Activated T-cell treated with anti-CD3 and anti-CD28 coated beads, Interleukin-2, amount 50 U/mL, for 1 hour (primary cell): ENCODE data around the gene PYGO2.
"Not testable (repeated sequence)": the region's sequence is repeated elsewhere in the genome, so short reads cannot be mapped to it uniquely, and the experiment has no call there.

ENCODE experiments used
- DNase-seq: peaks from one replicate; pipeline ENCODE4 v3.0.0-alpha.2; 2020

The PYGO2 gene

DNA sequence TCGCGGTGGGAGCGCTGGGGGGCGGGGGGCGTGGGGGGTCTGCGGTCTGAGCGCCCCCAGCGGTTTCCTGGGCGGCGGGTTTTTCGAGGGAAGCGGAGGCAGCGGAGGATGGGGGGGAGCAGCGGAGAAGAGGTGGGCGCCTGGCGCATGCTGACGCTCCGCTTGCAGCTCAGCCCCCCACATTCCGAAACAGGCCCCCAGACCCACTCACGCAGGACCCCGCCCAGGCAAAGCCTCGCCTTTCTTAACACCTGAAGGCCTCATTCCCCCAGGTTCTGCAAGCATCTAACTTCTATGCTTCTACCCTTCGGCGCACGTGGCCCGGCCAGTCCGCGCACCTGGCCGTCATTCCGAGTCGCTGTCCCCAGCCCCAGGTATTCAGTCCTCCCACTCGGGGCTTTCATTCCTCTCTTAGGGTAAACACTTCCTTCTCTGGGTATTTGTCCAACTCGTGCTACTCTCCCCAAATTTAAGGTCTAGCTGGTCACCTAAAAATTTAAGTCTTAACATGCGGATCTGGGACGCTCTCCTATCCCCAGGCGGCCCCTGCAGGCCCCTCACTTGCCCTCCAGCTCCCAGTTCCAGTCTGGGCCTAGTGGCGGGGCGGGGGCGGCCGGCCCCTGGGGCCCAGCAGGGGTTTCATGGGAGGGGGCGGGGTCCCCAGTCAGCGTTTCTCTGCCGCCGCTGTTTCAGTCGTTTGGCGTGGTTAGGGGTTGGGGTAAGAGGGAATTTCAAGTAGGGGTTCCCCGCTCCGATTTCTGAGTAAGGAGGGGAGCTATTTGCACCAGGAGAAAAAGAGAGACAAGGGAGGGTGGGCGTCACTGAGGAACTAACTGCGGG lies 38.2 kb upstream of the PYGO2 start:
- DNase-seq, result peak; percentile 48

DNA sequence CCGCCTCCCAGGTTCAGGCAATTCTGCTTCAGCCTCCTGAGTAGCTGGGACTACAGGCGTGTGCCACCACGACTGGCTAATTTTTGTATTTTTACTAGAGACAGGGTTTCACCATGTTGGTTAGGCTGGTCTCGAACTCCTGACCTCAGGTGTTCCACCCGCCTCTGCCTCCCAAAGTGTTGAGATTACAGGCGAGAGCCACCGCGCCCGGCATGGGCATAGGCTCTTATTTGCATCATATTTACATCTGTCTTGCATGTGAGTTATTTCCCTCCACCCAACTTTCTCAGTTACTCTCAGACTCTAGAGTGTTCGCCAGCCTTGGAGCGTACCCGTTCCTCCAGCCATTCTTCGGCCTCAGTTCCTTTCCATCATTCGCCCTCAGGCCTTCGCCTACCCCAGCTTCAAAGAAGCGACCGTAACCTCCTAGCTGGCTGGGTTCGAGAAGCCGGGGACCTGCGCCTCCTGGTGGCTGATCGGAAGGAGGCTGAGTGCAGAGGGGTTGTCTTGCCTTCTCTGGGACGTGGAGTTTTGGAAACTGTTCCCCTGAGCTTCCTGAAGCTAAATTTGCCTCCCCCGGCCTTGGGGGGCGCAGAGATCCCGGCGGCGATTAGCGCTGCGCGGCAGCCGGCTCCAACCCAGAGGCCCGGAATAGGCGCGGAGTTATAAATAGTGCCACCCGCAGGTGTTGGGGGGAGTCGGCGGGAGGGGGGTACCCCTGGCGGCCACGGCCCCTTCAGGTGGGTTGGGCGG lies 37.4 kb upstream of the PYGO2 start:
- DNase-seq, result peak; percentile 77

DNA sequence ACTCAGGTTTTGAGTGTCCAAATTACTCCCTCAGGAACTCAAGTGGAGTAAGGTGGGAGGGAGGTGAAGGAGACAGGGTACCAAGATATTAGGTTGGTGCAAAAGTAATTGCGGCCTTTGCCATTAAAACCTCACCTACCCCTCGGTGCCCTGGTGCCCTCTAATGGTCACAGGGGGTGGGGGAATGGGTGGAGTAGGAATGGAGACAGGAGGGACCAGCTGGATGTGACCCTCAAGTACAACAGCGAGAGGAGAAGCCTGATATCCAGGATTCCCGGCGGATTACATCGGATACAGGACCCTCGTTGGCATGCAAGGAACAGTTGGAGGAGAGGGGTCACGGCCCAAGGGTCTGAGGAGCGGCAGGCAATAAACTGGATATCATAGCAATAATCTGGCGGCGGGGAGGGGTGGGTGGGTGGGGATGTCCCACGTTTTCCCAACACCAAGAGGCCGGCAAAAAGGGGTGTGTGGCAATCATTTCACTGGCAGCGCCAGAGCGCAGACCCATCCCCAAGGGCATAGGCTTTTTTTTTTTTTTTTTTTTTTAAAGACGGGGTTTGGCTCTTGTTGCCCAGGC lies 36.7 kb upstream of the PYGO2 start:
- DNase-seq, result no peak

DNA sequence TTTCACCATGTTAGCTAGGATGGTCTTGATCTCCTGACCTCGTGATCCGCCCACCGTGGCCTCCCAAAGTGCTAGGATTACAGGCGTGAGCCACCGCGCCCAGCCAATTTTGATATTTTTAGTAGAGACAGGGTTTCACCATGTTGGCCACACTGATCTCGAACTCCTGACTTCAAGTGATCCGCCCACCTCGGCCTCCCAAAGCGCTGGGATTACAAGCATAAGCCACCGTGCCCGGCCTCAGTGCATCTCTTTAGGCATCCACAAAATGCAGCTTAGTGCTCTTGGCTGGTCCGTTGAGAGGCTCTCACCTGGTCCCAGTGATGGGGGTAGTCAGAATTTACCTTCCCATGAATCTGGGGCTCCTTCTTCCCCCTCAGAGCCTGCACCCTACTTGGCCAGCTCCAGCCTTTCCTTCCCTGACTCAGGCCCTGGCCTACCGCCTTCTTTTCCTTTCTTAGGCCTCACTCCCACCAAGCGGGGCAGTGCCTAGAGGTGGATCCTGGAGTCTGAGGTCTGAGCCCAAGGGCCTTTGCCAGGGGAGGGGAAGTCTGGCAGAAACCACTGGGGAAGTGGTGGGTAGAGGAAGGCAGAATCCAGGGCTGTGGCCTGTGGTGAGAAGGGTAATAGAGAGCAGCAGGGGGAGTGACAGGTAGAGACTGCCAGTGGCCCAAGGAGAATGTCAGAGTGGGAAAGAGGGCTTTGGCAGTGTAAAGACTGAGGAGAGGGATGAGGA lies 35.6 kb upstream of the PYGO2 start:
- no peak for DNase-seq

DNA sequence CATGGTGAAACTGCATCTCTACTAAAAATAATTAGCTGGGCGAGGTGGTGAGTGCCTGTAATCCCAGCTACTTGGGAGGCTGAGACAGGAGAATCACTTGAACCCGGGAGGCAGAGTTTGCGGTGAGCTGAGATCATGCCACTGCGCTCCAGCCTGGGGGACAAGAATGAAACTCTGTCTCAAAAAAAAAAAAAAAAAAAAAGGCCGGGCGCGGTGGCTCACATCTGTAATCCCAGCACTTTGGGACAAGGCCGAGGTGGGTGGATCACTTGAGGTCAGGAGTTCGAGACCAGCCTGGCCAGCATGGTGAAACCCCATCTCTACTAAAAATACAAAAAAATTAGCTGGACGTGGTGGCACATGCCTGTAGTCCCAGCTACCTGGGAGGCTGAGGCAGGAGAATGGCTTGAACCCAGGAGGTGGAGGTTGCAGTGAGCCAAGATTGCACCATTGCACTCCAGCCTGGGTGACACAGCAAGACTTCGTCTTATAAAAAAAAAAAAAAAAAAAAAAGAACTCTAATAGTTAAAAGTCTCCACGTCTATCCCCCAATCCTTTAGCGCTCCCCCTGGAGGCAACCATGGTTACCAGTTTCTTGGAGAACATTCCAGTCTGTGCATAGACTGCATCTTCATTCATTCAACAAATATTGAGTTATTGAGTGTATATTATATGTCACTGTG lies 33.9 kb upstream of the PYGO2 start:
- not testable (repeated sequence) for DNase-seq

DNA sequence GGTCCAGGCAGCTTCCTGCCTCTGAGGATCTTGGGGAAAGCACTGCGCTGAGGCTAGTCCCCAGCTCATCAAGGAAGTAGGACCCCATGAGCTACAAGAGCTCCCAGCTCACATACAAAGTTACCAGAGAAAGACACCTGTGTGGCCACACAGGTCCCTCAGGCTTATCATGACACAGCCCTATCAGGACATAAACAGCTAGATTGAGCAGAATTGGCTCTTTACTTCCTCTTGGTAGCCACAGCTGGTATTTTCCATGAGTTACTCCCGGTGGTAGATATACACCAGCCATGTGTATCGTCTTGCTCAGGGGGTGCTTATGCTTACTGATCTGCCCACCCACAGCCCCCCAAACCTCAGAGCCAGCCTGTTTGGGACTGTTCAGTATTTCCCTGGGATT lies 33.0 kb upstream of the PYGO2 start:
- DNase-seq, result no peak

DNA sequence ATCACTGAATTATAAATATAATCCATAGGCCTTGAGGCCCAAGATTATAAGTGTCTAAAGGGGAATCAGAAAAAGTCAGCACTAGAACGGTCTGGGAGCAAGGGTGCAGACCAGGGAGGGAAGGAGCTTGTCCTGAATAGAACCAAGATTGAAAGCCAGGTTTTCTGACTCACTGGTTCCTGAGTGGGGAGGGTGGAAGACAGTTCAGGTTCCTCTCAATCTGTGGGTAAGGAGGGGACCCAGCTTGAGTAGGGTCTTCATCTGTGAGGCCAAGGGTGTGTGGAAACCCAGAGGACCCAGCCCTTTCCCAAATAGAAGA lies 32.6 kb upstream of the PYGO2 start:
- DNase-seq, result no peak

DNA sequence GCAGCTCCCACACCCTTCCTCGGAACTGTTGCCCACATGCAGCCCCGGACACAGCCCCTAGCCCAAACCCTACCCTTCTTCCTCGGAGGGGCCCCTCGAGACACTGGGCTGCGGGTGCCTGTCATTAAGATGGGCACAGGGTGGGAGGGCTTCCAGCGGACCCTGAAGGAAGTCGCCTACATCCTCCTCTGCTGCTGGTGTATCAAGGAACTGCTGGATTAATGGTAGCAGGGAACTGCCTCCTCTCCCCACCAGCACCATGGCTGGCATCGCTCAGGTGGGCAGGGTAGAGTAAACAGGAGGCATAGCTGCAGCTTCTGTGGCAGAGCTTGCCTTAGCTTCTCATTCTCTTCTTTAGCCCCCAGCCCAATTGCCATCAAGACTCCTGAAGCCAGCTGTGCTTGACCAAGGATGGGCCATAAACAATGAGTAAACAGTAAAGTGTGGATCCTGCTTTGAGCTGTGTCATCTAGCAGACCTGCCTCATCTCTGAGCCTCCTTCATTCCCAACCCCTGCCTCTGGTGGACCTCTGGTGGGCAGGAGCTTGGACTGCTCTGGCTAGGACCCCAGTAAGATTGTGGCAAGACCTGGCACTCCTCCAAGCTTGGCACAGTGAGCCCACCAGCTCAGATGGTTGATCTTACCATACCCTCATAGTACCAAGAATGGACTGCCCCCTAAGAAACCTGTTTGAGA lies 32.1 kb upstream of the PYGO2 start, which contains the start of gene LENEP:
Gene LENEP (plus strand): TSS at position 15 of the 697 bp plus-strand sequence. CDS start 22 bp downstream, at position 37.
- DNase-seq, result no peak

DNA sequence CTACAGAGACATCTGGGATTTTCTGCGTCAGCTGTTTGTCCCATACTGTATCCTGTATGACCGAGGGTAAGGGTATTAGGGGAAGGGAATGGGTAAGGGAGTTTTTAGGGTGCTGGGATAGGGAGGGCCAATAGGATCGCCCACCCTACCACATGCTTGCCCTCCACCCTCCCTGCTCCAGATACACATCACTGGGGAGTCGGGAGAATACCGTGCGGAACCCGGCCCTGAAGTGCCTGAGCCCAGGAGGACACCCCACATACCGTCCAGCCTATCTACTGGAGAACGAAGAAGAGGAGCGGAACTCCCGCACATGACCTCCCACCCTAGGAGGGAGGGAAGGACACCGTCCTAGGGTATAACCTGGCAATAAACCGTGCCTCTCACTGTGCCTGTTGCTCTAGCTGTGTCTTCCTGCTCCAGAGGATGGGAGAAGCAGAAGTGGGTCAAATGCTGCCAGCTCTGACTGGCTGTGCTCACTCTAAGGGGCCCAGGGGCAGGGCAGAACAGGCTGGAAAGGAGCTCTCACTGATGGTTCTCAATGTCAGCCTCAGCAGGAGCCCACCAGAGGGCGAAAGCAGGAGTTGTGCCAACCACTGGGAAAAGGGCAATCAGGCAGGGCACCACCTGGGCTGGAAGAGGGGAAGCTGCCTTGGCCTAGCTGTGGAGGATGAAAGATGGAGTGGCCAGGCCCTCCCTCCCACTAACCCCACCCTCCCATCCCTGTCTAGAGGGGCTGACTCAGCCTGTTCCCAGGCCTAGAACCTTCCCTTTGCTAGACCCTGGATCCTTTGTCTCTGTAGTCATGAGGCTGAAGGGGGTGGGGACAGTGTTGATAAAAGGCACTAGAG lies 31.4 kb upstream of the PYGO2 start:
- DNase-seq, result no peak

DNA sequence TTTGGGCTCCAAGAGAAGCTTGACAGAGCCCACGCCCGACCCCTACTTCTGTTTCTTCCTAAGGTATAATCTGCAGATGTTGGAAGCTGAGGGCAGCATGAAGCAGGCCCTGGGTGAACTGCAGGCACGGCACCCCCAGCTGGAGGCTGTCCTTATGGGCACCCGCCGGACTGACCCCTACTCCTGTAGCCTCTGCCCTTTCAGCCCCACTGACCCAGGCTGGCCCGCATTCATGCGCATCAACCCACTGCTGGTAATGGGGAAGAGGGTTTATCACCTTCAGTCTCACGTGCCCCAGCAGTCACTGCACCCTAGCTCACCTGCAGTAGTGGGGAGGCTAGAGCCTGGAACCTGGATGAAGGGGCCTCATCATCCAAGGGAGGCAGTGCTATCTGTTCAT lies 28.7 kb upstream of the PYGO2 start:
- no peak for DNase-seq

DNA sequence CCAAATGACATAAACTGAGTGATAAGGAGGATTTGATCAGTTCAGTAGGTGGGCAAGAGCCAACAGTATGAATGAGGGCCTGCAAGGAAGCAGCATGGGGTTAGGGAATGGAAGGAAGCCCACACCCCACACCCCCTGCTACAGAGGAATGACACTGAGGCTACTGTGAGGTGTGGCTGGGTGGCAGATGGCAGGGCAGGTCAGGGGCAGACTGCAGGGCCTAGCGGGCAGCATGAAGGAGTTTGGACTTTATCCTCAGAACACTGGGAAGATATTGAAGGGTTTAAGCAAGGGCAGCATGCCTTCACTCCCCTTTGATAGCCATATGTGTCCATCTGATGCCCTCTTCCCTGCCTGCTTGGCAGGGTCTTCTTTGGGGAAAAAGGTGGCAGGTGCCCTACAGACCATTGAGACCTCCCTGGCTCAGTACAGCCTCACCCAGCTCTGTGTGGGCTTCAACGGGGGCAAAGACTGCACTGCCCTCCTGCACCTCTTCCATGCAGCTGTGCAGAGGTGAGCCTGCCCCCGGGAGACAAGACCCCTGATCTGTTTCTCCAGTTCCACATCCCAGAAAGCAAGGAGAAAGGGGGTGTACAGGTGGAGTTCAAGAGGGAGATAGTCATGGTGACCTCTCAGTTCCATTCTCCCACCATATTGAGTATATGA lies 27.7 kb upstream of the PYGO2 start:
- no peak for DNase-seq

DNA sequence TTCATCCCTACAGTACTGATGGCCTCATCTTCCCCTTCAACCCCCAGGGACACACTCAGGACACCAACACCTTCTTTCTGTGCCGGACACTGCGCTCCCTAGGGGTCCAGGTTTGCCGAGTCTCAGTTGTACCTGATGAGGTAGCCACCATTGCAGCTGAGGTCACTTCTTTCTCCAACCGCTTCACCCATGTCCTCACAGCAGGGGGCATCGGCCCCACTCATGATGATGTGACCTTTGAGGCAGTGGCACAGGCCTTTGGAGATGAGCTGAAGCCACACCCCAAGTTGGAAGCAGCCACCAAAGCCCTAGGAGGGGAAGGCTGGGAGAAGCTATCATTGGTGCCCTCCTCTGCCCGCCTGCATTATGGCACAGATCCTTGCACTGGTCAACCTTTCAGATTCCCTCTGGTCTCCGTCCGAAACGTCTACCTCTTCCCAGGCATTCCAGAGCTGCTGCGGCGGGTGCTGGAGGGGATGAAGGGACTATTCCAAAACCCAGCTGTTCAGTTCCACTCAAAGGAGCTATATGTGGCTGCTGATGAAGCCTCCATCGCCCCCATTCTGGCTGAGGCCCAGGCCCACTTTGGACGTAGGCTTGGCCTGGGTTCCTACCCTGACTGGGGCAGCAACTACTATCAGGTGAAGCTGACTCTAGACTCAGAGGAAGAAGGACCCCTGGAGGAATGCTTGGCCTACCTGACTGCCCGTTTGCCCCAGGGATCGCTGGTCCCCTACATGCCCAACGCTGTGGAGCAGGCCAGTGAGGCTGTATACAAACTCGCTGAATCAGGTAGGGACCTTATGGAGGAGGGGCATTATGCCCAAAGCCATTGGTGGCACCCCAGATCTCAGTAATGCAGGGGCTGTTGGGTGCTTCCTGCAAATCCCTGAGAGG lies 26.7 kb upstream of the PYGO2 start:
- DNase-seq, result no peak

DNA sequence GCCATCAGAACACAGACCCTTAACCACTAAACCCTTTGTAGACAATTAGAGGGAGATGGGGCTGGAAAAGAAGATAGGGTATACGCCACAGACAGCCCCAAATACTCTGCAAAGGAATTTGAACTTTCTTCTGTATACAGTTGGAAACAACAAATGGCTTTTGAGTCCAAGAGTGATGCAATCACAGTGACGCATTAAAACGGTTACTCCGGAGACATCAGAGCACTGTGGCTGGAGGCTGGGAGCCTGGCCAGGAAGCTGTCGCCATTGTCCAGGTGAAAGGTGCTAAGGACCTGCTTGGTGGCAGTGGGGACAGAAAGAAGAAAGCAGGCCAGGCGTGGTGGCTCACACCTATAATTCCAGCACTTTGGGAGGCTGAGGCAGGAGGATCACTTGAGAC lies 25.7 kb upstream of the PYGO2 start:
- no peak for DNase-seq

DNA sequence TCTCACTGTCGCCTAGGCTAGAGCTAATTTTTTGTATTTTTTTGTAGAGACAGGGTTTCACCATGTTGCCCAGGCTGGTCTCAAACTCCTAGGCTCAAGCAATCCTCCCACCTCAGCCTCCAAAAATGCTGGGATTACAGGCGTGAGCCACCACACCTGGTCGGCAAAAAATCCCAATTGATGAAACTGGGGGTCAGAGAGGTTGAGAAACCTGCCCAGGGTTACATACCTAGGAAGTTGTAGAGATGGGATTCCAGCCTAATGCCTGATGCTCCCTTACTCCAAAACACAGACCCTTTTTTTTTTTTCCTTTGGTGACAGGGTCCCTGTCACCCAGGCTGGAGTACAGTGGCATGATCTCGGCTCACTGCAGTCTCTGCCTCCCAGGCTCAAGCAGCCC lies 25.2 kb upstream of the PYGO2 start:
- not testable (repeated sequence) for DNase-seq

DNA sequence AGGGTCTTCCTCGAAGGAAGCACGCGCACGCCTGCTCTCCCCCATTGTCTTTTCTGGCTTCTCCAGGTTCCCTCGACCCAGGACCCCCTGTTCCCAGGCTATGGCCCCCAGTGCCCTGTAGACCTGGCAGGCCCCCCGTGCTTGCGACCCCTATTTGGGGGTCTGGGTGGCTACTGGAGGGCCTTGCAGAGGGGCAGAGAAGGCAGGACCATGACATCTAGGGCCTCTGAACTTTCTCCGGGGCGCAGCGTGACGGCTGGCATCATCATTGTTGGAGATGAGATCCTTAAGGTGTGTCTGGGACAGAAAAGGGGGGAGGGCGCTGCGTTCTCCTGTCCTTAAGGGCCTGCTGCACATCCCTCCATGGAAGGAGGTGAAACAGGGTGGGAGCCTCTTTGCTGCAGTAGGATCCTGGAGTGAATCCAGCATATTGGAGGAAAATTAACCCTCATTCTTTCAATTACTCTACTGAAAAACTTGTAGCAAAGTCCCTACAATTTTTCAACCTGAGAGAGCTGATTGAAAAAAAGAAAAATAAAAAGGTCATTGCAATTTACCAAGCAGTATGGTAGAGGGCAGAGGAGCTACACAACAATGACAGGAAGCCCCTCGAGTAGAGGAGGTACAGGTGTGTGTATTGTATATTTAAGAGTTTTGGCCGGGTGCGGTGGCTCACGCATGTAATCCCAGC lies 22.3 kb upstream of the PYGO2 start:
- no peak for DNase-seq

DNA sequence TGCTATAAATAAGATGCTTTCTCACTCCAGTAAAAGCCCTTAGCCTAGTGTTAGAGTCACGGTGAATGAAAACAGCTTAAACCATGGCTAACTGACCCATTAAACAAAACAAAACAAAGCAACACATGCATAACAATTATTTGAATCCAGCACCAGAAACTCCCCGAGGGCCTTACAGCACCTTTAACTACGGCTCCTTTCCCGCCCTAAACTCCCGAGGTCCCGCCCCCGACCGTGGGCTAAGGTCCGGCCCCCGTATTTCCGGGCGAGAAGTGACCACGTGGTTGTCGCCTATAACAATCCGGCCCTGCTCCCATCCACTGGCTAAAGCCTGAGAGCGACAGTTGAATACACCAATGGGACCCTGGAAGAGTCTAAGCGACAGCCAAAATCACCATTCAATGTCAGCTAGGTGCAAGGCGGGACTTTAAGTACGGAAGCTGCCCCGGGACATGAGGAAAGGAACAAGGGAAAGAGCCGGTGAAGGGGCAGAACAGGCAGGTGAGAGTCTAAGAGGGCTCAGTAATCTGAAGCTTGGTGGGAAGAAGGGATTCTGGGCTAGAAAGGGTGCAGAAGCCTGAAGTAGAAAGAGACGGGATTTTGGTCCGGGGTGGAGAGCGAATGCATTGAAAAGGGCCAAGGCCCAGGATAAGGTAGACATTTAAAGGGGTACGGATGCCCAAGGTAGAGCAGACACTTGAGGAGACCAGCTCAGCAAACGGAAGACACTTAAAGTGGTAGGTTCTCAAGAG lies 21.5 kb upstream of the PYGO2 start, which contains the start of gene FLAD1:
Gene FLAD1 (plus strand): TSS at position 448 of the 752 bp plus-strand sequence. CDS start 351 bp downstream, outside the sequence.
- peak; percentile 89 for DNase-seq

DNA sequence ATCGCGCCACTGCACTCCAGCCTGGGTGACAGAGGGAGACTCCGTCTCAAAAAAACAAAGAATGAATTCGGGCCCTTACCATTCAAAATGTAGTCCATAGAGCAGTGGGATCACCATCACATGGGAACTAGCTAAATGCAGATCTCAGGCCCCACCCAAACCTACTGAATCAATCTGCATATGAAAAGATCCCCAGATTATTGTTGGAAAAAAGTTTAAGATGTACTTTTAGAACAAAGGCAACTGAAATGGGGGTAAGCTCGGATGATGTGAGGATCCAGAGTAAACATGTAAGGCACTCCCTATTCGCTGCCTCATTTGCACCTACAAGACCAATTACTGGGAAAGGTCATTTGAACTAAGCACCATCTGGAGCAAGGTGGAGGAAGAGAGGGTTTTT lies 20.8 kb upstream of the PYGO2 start:
- DNase-seq, result no peak

DNA sequence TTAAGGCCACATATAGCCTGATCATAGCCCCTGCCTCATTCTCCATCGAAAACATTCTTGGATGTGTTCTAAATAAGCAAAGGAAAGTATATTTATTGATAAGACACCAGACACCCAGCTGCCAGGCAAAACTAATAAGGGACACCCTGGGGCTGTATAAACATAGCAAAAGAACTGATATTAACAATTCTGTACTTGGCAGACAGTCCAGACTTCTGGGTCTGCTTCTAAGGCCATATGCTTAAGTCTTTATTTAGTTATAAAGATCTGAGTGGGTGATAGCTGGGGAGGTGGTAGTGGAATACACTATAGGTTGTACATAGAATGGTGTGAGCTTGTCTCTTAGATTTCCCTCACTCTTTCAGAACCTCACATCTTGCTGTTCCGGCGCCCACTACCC lies 16.8 kb upstream of the PYGO2 start:
- no peak for DNase-seq
